ENCODE measurements around the gene ZFYVE21.

Gene ZFYVE21

GRCh38 chr14:103725001-103725682 lies 9.5 kb downstream of the ZFYVE21 start:
- DNase-seq (ENCODE audit: low read depth in 1 of 2, low spot score in 1 of 2) = no peak
- in situ Hi-C loops (cut with HindIII; ENCODE audit: low pct_unique_long_range_greater_than_20kb, low sequenced_read_pairs) = no loop called here
- TF ChIP-seq JUND (IDR thresholded peaks at IDR 0.05; ENCODE audit: low read depth) = no peak

GRCh38 chr14:103725739-103726395 lies 10.3 kb downstream of the ZFYVE21 start:
- no peak for TF ChIP-seq JUND (IDR thresholded peaks at IDR 0.05; ENCODE audit: low read depth)
- in situ Hi-C loops (cut with HindIII; ENCODE audit: low pct_unique_long_range_greater_than_20kb, low sequenced_read_pairs) = no loop called here
- no peak for DNase-seq (ENCODE audit: low read depth in 1 of 2, low spot score in 1 of 2)

- in situ Hi-C loops (cut with HindIII; ENCODE audit: low pct_unique_long_range_greater_than_20kb, low sequenced_read_pairs) = no loop called here
- TF ChIP-seq JUND (IDR thresholded peaks at IDR 0.05; ENCODE audit: low read depth) = no peak
- DNase-seq (ENCODE audit: low read depth in 1 of 2, low spot score in 1 of 2) = no peak
These were observed 10.9 kb downstream of the ZFYVE21 start for GRCh38 chr14:103726474-103726873.

- in situ Hi-C loops (cut with HindIII; ENCODE audit: low pct_unique_long_range_greater_than_20kb, low sequenced_read_pairs) = no loop called here
- TF ChIP-seq JUND (IDR thresholded peaks at IDR 0.05; ENCODE audit: low read depth) = no peak
- DNase-seq (ENCODE audit: low read depth in 1 of 2, low spot score in 1 of 2) = no peak
These were observed 11.8 kb downstream of the ZFYVE21 start for GRCh38 chr14:103727313-103727980.

GRCh38 chr14:103728141-103728540 lies 12.5 kb downstream of the ZFYVE21 start:
- TF ChIP-seq JUND (IDR thresholded peaks at IDR 0.05; ENCODE audit: low read depth) = no peak
- in situ Hi-C loops (cut with HindIII; ENCODE audit: low pct_unique_long_range_greater_than_20kb, low sequenced_read_pairs) = no loop called here
- no peak for DNase-seq (ENCODE audit: low read depth in 1 of 2, low spot score in 1 of 2)

GRCh38 chr14:103728721-103729120 lies 13.1 kb downstream of the ZFYVE21 start:
- DNase-seq (ENCODE audit: low read depth in 1 of 2, low spot score in 1 of 2) = peak; percentile 88 to 95
- no peak for TF ChIP-seq JUND (IDR thresholded peaks at IDR 0.05; ENCODE audit: low read depth)
- in situ Hi-C loops (cut with HindIII; ENCODE audit: low pct_unique_long_range_greater_than_20kb, low sequenced_read_pairs) = no loop called here

- DNase-seq (ENCODE audit: low read depth in 1 of 2, low spot score in 1 of 2) = no peak
- in situ Hi-C loops (cut with HindIII; ENCODE audit: low pct_unique_long_range_greater_than_20kb, low sequenced_read_pairs) = no loop called here
- TF ChIP-seq JUND (IDR thresholded peaks at IDR 0.05; ENCODE audit: low read depth) = no peak
These were observed 14.2 kb downstream of the ZFYVE21 start for GRCh38 chr14:103729496-103730448.

- DNase-seq (ENCODE audit: low read depth in 1 of 2, low spot score in 1 of 2) = no peak
- no peak for TF ChIP-seq JUND (IDR thresholded peaks at IDR 0.05; ENCODE audit: low read depth)
- in situ Hi-C loops (cut with HindIII; ENCODE audit: low pct_unique_long_range_greater_than_20kb, low sequenced_read_pairs) = no loop called here
These were observed 15.0 kb downstream of the ZFYVE21 start for GRCh38 chr14:103730490-103731035.

GRCh38 chr14:103731481-103731880 lies 15.9 kb downstream of the ZFYVE21 start:
- DNase-seq (ENCODE audit: low read depth in 1 of 2, low spot score in 1 of 2) = no peak
- in situ Hi-C loops (cut with HindIII; ENCODE audit: low pct_unique_long_range_greater_than_20kb, low sequenced_read_pairs) = no loop called here
- TF ChIP-seq JUND (IDR thresholded peaks at IDR 0.05; ENCODE audit: low read depth) = no peak

- DNase-seq (ENCODE audit: low read depth in 1 of 2, low spot score in 1 of 2) = no peak
- TF ChIP-seq JUND (IDR thresholded peaks at IDR 0.05; ENCODE audit: low read depth) = no peak
- in situ Hi-C loops (cut with HindIII; ENCODE audit: low pct_unique_long_range_greater_than_20kb, low sequenced_read_pairs) = no loop called here
These were observed 16.6 kb downstream of the ZFYVE21 start for GRCh38 chr14:103731916-103732867.
